ENCODE results near the gene CD8B2.
A peak's percentile ranks its signal among the peaks of the same experiment; 100 is the strongest.
"Not testable (repeated sequence)": the region's sequence is repeated elsewhere in the genome, so short reads cannot be mapped to it uniquely, and the experiment has no call there.

DNA sequence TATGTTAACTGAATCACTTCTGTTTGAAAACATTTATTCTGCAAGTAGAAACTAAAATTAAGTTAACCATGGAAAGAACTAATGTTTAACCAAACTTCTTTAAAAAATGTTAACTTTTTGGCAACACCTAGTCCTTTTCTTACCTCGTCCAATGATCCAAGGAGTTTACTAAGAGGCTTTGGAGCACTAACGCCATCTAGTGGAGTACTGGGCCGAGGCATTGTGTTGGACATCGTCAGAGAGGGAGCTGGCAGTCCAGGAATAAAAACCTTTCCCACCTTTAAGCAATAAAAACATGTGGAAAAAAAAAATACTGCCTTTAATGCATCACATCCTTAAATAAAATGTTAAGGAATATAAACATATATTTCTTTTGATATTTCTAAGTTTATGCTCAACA is 16.5 kb upstream of the CD8B2 start:
- TF ChIP-seq, protein P1, sequence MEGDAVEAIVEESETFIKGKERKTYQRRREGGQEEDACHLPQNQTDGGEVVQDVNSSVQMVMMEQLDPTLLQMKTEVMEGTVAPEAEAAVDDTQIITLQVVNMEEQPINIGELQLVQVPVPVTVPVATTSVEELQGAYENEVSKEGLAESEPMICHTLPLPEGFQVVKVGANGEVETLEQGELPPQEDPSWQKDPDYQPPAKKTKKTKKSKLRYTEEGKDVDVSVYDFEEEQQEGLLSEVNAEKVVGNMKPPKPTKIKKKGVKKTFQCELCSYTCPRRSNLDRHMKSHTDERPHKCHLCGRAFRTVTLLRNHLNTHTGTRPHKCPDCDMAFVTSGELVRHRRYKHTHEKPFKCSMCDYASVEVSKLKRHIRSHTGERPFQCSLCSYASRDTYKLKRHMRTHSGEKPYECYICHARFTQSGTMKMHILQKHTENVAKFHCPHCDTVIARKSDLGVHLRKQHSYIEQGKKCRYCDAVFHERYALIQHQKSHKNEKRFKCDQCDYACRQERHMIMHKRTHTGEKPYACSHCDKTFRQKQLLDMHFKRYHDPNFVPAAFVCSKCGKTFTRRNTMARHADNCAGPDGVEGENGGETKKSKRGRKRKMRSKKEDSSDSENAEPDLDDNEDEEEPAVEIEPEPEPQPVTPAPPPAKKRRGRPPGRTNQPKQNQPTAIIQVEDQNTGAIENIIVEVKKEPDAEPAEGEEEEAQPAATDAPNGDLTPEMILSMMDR (IDR thresholded peaks at IDR 0.05; ENCODE audit: low read length), result peak; percentile 9; the same call in 1 of the 2 replicates
- TF ChIP-seq EZH2 (optimal IDR thresholded peaks at IDR 0.05; ENCODE audit: low read depth, low read length); EZH2phosphoT487 (IDR thresholded peaks at IDR 0.05; ENCODE audit: low read length): not testable (repeated sequence)

Data from MM.1S (cell line).